Measurements from ENCODE around the gene SOAT1.
"Not testable (repeated sequence)": the region's sequence is repeated elsewhere in the genome, so short reads cannot be mapped to it uniquely, and the experiment has no call there.

The SOAT1 gene

GRCh38 chr1:179342740-179343404 lies 49.3 kb downstream of the SOAT1 start:
- Mint-ChIP-seq H3K36me3 (peaks cover 32% of the 10 kb centered on the region), H3K4me1 (peaks cover 7% of the 10 kb centered on the region), H3K27ac (no peak overlapping the region), H3K9me3 (no peaks in the 10 kb centered on the region), H3K27me3 (no peaks in the 10 kb centered on the region), H3K4me3 (no peak overlapping the region)
- ATAC-seq (ENCODE audit: low read depth) (no peak), DNase-seq (ENCODE audit: low spot score in 2 of 2) (no peak)

GRCh38 chr1:179351281-179351680 lies 57.7 kb downstream of the SOAT1 start:
- H3K4me1 Mint-ChIP-seq = no peaks in the 10 kb centered on the region
- H3K27ac Mint-ChIP-seq = no peak overlapping the region
- ATAC-seq (ENCODE audit: low read depth) (no peak), DNase-seq (ENCODE audit: low spot score in 2 of 2) (no peak)
- no peak overlapping the region for H3K4me3 Mint-ChIP-seq
- H3K27me3 Mint-ChIP-seq = no peaks in the 10 kb centered on the region
- peaks cover 34% of the 10 kb centered on the region for H3K36me3 Mint-ChIP-seq
- no peaks in the 10 kb centered on the region for H3K9me3 Mint-ChIP-seq

GRCh38 chr1:179352236-179352635 lies 58.6 kb downstream of the SOAT1 start:
- H3K27ac Mint-ChIP-seq = no peak overlapping the region
- H3K27me3 Mint-ChIP-seq = no peaks in the 10 kb centered on the region
- no peak for DNase-seq (ENCODE audit: low spot score in 2 of 2)

GRCh38 chr1:179353546-179353945 lies 59.9 kb downstream of the SOAT1 start:
- Mint-ChIP-seq H3K9me3 (no peaks in the 10 kb centered on the region), H3K27ac (peak overlapping the region; percentile 35), H3K27me3 (no peaks in the 10 kb centered on the region), H3K4me3 (no peak overlapping the region), H3K4me1 (no peaks in the 10 kb centered on the region), H3K36me3 (peaks cover 24% of the 10 kb centered on the region)
- ATAC-seq (ENCODE audit: low read depth) (no peak), DNase-seq (ENCODE audit: low spot score in 2 of 2) (no peak)

More at GRCh38 chr1:179352236-179352635, 58.6 kb downstream of the SOAT1 start:
- no peaks in the 10 kb centered on the region for H3K9me3 Mint-ChIP-seq
- ATAC-seq (ENCODE audit: low read depth) = no peak
- no peaks in the 10 kb centered on the region for H3K4me1 Mint-ChIP-seq
- H3K36me3 Mint-ChIP-seq = peaks cover 34% of the 10 kb centered on the region
- no peak overlapping the region for H3K4me3 Mint-ChIP-seq

- ATAC-seq (ENCODE audit: low read depth); DNase-seq (ENCODE audit: low spot score in 2 of 2); H3K36me3 Mint-ChIP-seq; H3K4me3 Mint-ChIP-seq; H3K4me1 Mint-ChIP-seq; H3K27ac Mint-ChIP-seq; H3K27me3 Mint-ChIP-seq; H3K9me3 Mint-ChIP-seq: not testable (repeated sequence)
Observed at GRCh38 chr1:179361631-179362030, 68.0 kb downstream of the SOAT1 start.

- no peaks in the 10 kb centered on the region for H3K27me3 Mint-ChIP-seq
- no peaks in the 10 kb centered on the region for H3K9me3 Mint-ChIP-seq
- H3K36me3 Mint-ChIP-seq = no peaks in the 10 kb centered on the region
- ATAC-seq (ENCODE audit: low read depth) = peak; percentile 87
- DNase-seq (ENCODE audit: low spot score in 2 of 2) = peak; percentile 87 to 94
- peak within 1 kb of the TSS; percentile 99 for H3K27ac Mint-ChIP-seq
- peaks cover 2% of the 10 kb centered on the region for H3K4me1 Mint-ChIP-seq
- H3K4me3 Mint-ChIP-seq = peak within 1 kb of the TSS; percentile 93
Observed at GRCh38 chr1:179365342-179366092, 71.9 kb downstream of the SOAT1 start, which contains the start of gene AXDND1. TSS of gene AXDND1 (plus strand) at chr1:179365971. CDS start at chr1:179366510, 539 bp downstream.

GRCh38 chr1:179366093-179366800 lies 72.7 kb downstream of the SOAT1 start:
- ATAC-seq (ENCODE audit: low read depth) (no peak), DNase-seq (ENCODE audit: low spot score in 2 of 2) (no peak)
- no peaks in the 10 kb centered on the region for H3K36me3 Mint-ChIP-seq
- H3K27me3 Mint-ChIP-seq = no peaks in the 10 kb centered on the region
- H3K27ac Mint-ChIP-seq = peak overlapping the region; percentile 99
- no peaks in the 10 kb centered on the region for H3K9me3 Mint-ChIP-seq
- H3K4me1 Mint-ChIP-seq = peaks cover 2% of the 10 kb centered on the region
- H3K4me3 Mint-ChIP-seq = peak overlapping the region; percentile 93

GRCh38 chr1:179369751-179370341 lies 76.2 kb downstream of the SOAT1 start:
- no peak overlapping the region for H3K27ac Mint-ChIP-seq
- DNase-seq (ENCODE audit: low spot score in 2 of 2) (peak; percentile 27 to 71), ATAC-seq (ENCODE audit: low read depth) (no peak)
- H3K4me1 Mint-ChIP-seq = peaks cover 2% of the 10 kb centered on the region
- H3K27me3 Mint-ChIP-seq = peaks cover 2% of the 10 kb centered on the region
- H3K9me3 Mint-ChIP-seq = no peaks in the 10 kb centered on the region
- H3K4me3 Mint-ChIP-seq = no peak overlapping the region
- H3K36me3 Mint-ChIP-seq = no peaks in the 10 kb centered on the region

GRCh38 chr1:179372160-179372559 lies 78.6 kb downstream of the SOAT1 start:
- no peak overlapping the region for H3K4me3 Mint-ChIP-seq
- ATAC-seq (ENCODE audit: low read depth) (no peak), DNase-seq (ENCODE audit: low spot score in 2 of 2) (no peak)
- no peaks in the 10 kb centered on the region for H3K36me3 Mint-ChIP-seq
- H3K4me1 Mint-ChIP-seq = no peaks in the 10 kb centered on the region
- H3K9me3 Mint-ChIP-seq = no peaks in the 10 kb centered on the region
- peaks cover 2% of the 10 kb centered on the region for H3K27me3 Mint-ChIP-seq
- H3K27ac Mint-ChIP-seq = no peak overlapping the region

GRCh38 chr1:179376223-179376622 lies 82.6 kb downstream of the SOAT1 start:
- ATAC-seq (ENCODE audit: low read depth) (no peak), DNase-seq (ENCODE audit: low spot score in 2 of 2) (no peak)
- Mint-ChIP-seq H3K4me1 (no peaks in the 10 kb centered on the region), H3K36me3 (no peaks in the 10 kb centered on the region), H3K9me3 (no peaks in the 10 kb centered on the region), H3K4me3 (no peak overlapping the region), H3K27me3 (peaks cover 2% of the 10 kb centered on the region), H3K27ac (no peak overlapping the region)

- ATAC-seq (ENCODE audit: low read depth) = no peak
Observed at GRCh38 chr1:179380299-179380698, 86.7 kb downstream of the SOAT1 start.

GRCh38 chr1:179384027-179384426 lies 90.4 kb downstream of the SOAT1 start:
- DNase-seq (ENCODE audit: low spot score in 2 of 2) (no peak), ATAC-seq (ENCODE audit: low read depth) (no peak)
- no peaks in the 10 kb centered on the region for H3K9me3 Mint-ChIP-seq
- H3K4me1 Mint-ChIP-seq = no peaks in the 10 kb centered on the region
- H3K36me3 Mint-ChIP-seq = no peaks in the 10 kb centered on the region
- no peak overlapping the region for H3K27ac Mint-ChIP-seq
- no peak overlapping the region for H3K4me3 Mint-ChIP-seq
- H3K27me3 Mint-ChIP-seq = no peaks in the 10 kb centered on the region

More at GRCh38 chr1:179380299-179380698, 86.7 kb downstream of the SOAT1 start:
- Mint-ChIP-seq H3K27ac (no peak overlapping the region), H3K4me1 (no peaks in the 10 kb centered on the region), H3K27me3 (no peaks in the 10 kb centered on the region), H3K36me3 (no peaks in the 10 kb centered on the region), H3K4me3 (no peak overlapping the region), H3K9me3 (no peaks in the 10 kb centered on the region)
- DNase-seq (ENCODE audit: low spot score in 2 of 2) = no peak

GRCh38 chr1:179385510-179385909 lies 91.9 kb downstream of the SOAT1 start:
- no peak for ATAC-seq (ENCODE audit: low read depth)
- Mint-ChIP-seq H3K27me3 (no peaks in the 10 kb centered on the region), H3K4me3 (no peak overlapping the region), H3K4me1 (no peaks in the 10 kb centered on the region), H3K27ac (no peak overlapping the region), H3K9me3 (no peaks in the 10 kb centered on the region), H3K36me3 (no peaks in the 10 kb centered on the region)
- DNase-seq (ENCODE audit: low spot score in 2 of 2) = no peak

GRCh38 chr1:179393721-179394120 lies 100.1 kb downstream of the SOAT1 start:
- ATAC-seq (ENCODE audit: low read depth) = no peak
- Mint-ChIP-seq H3K36me3 (peaks cover 19% of the 10 kb centered on the region), H3K9me3 (peaks cover 14% of the 10 kb centered on the region)

More at GRCh38 chr1:179393721-179394120, 100.1 kb downstream of the SOAT1 start:
- Mint-ChIP-seq H3K4me1 (no peaks in the 10 kb centered on the region), H3K27ac (no peak overlapping the region), H3K4me3 (no peak overlapping the region), H3K27me3 (peaks cover 6% of the 10 kb centered on the region)
- DNase-seq (ENCODE audit: low spot score in 2 of 2) = no peak
